ENCODE results near the gene CDH3.

- TF ChIP-seq POLR2A (IDR thresholded peaks at IDR 0.05; ENCODE audit: low read length) (no peak), GATA1 (IDR thresholded peaks at IDR 0.05; ENCODE audit: low read depth, low read length) (no peak)
These were observed 72.6 kb downstream of the CDH3 start for GRCh38 chr16:68717684-68718083.
